Lower leg skin (tissue), 3 donors: Measurements from ENCODE around the gene FAM118B.

Experiments
- CTCF ChIP-seq, 3 donors: fragments of 450-650 bp; IDR thresholded peaks; one replicate each; pipeline ENCODE4 v1.5.1; 2016; ENCODE audit warnings: antibody characterized with exemption in 3 of 3, mild to moderate bottlenecking in 3 of 3, moderate library complexity in 2 of 3
- POLR2A ChIP-seq, 2 donors: fragments of 450-650 bp; IDR thresholded peaks; one replicate each; pipeline ENCODE4 v1.6.1; 2016 to 2017; ENCODE audit warnings: antibody characterized with exemption in 2 of 2, mild to moderate bottlenecking in 1 of 2, moderate library complexity in 1 of 2

GRCh38 chr11:126163779-126164178, 47.8 kb upstream of the FAM118B start:
- no peak for TF ChIP-seq CTCF (IDR thresholded peaks at IDR 0.05)
- TF ChIP-seq POLR2A (IDR thresholded peaks at IDR 0.05) = no peak
